HepG2 (cell line): ENCODE measurements around the gene MARCHF11. TPM values are rescaled to one million over a fixed set of nuclear protein-coding genes. Genes with fewer than 3 reads are reported as not detected.

Experiments used
- BORCS8-MEF2B ChIP-seq: sonication (generic); formaldehyde crosslinking; IDR thresholded peaks from 2 replicates; pipeline ENCODE4 v1.8.0; 2022; ENCODE audit warnings: mild to moderate bottlenecking, missing genetic modification reagents
- HNRNPH1 ChIP-seq: fragments of 200-400 bp; formaldehyde crosslinking; optimal IDR thresholded peaks from 2 replicates; pipeline ENCODE3; 2017; ENCODE audit warnings: mild to moderate bottlenecking, low read depth, low read length
- JUN ChIP-seq: sonication (generic); formaldehyde crosslinking; IDR thresholded peaks from 2 replicates; pipeline ENCODE4 v1.4.0; 2020; ENCODE audit warnings: mild to moderate bottlenecking, missing genetic modification reagents
- MIXL1 ChIP-seq: IDR thresholded peaks from 2 replicates; pipeline ENCODE4 v1.6.1; 2016
- NFIB ChIP-seq: sonication (generic); formaldehyde crosslinking; IDR thresholded peaks from 2 replicates; pipeline ENCODE4 v1.9.0; 2021; ENCODE audit warnings: missing genetic modification reagents, mild to moderate bottlenecking, borderline replicate concordance
- NR2F1 ChIP-seq, 2 experiments: fragments of 450-650 bp in 1 of 2; formaldehyde crosslinking in 1 of 2; IDR thresholded peaks; 2 replicates each; pipeline versions ENCODE4 v1.5.0 to v1.6.1; 2016 to 2020; ENCODE audit warnings: mild to moderate bottlenecking in 1 of 2, missing compliant biosample characterization in 1 of 2, missing genetic modification reagents in 1 of 2, moderate library complexity in 1 of 2
- PBX3 ChIP-seq: sonication (generic); formaldehyde crosslinking; IDR thresholded peaks from 2 replicates; pipeline ENCODE4 v1.8.1; 2023; ENCODE audit warnings: missing genetic modification reagents, inconsistent platforms, borderline replicate concordance
- PCBP1 ChIP-seq: fragments of 200-400 bp; formaldehyde crosslinking; IDR thresholded peaks from 2 replicates; pipeline ENCODE4 v1.6.1; 2017; ENCODE audit warnings: mild to moderate bottlenecking, low read depth, low read length, borderline replicate concordance
- SRY ChIP-seq: sonication (generic); formaldehyde crosslinking; IDR thresholded peaks from 2 replicates; pipeline ENCODE4 v1.8.0; 2022; ENCODE audit warnings: mild to moderate bottlenecking, missing genetic modification reagents
- ZBED4 ChIP-seq: sonication (generic); formaldehyde crosslinking; IDR thresholded peaks from 2 replicates; pipeline ENCODE4 v1.4.0; 2020; ENCODE audit warnings: missing genetic modification reagents, borderline replicate concordance
- ZFP90 ChIP-seq: sonication (generic); formaldehyde crosslinking; IDR thresholded peaks from 2 replicates; pipeline ENCODE4 v1.8.0; 2022; ENCODE audit warnings: missing genetic modification reagents, mild to moderate bottlenecking, inconsistent platforms, borderline replicate concordance
- ZFX ChIP-seq: sonication (generic); formaldehyde crosslinking; IDR thresholded peaks from 2 replicates; pipeline ENCODE4 v1.4.0; 2020; ENCODE audit warnings: mild to moderate bottlenecking, low read depth, missing genetic modification reagents, moderate library complexity
- ZNF251 ChIP-seq: sonication (generic); formaldehyde crosslinking; IDR thresholded peaks from 2 replicates; pipeline ENCODE4 v1.9.0; 2021; ENCODE audit warnings: mild to moderate bottlenecking, missing genetic modification reagents
- ZNF333 ChIP-seq: sonication (generic); formaldehyde crosslinking; IDR thresholded peaks from 2 replicates; pipeline ENCODE4 v1.4.0; 2020; ENCODE audit warnings: mild to moderate bottlenecking, missing genetic modification reagents, borderline replicate concordance
- ZNF430 ChIP-seq: sonication (generic); formaldehyde crosslinking; IDR thresholded peaks from 2 replicates; pipeline ENCODE4 v1.9.0; 2021; ENCODE audit warnings: mild to moderate bottlenecking, missing genetic modification reagents
- ZNF607 ChIP-seq: sonication (generic); formaldehyde crosslinking; IDR thresholded peaks from 2 replicates; pipeline ENCODE4 v1.5.1; 2020; ENCODE audit warnings: missing genetic modification reagents, mild to moderate bottlenecking, borderline replicate concordance
- ZNF773 ChIP-seq: sonication (generic); formaldehyde crosslinking; IDR thresholded peaks from 2 replicates; pipeline ENCODE4 v1.4.0; 2020; ENCODE audit warnings: missing genetic modification reagents, borderline replicate concordance
- ZNF775 ChIP-seq: sonication (generic); formaldehyde crosslinking; IDR thresholded peaks from 2 replicates; pipeline ENCODE4 v1.4.0; 2020; ENCODE audit warnings: missing genetic modification reagents, mild to moderate bottlenecking, moderate library complexity, borderline replicate concordance
- polyA plus RNA-seq, 8 experiments: library from polyadenylated mRNA; depleted of rRNA in 3 of 8; stranded (reverse) in 7 of 8; unstranded in 1 of 8; fragments of >200 nt; fragmentation: Illumina TruSeq in 4 of 8; extraction: Trizol in 4 of 8; gene quantifications; 2 replicates each; pipeline versions ENCODE4 v1.2.1 to v1.2.3, GENCODE V29; 2011 to 2016; ENCODE audit warnings: low read depth in 4 of 8, missing spikeins in 1 of 8, mixed read lengths in 1 of 8; ENCODE audit not compliant: insufficient read depth in 1 of 8
- total RNA-seq, 5 experiments: library from RNA; depleted of rRNA; stranded (reverse); fragments of >200 nt; fragmentation: Illumina TruSeq; extraction: Trizol; gene quantifications; 2 replicates each; pipeline ENCODE4 v1.2.3, GENCODE V29; 2016; ENCODE audit warnings: low read depth in 1 of 5
- TF ChIP-seq, protein P1 (sequence below): sonication (generic); formaldehyde crosslinking; IDR thresholded peaks from 2 replicates; pipeline ENCODE4 v1.8.0; 2022; ENCODE audit warnings: missing genetic modification reagents, mild to moderate bottlenecking, borderline replicate concordance
- TF ChIP-seq, protein P2 (sequence below): IDR thresholded peaks from 2 replicates; pipeline ENCODE4 v1.6.1; 2018; ENCODE audit warnings: missing genetic modification reagents
- TF ChIP-seq, protein P3 (sequence below): sonication (generic); formaldehyde crosslinking; IDR thresholded peaks from 2 replicates; pipeline ENCODE4 v1.4.0; 2020; ENCODE audit warnings: mild to moderate bottlenecking, missing genetic modification reagents

Gene MARCHF11
- total and polyA plus RNA-seq, 2 of the 13 experiments (the other 11 are each of a cell fraction or from before 2014, with no cell fraction given), result not detected

DNA sequence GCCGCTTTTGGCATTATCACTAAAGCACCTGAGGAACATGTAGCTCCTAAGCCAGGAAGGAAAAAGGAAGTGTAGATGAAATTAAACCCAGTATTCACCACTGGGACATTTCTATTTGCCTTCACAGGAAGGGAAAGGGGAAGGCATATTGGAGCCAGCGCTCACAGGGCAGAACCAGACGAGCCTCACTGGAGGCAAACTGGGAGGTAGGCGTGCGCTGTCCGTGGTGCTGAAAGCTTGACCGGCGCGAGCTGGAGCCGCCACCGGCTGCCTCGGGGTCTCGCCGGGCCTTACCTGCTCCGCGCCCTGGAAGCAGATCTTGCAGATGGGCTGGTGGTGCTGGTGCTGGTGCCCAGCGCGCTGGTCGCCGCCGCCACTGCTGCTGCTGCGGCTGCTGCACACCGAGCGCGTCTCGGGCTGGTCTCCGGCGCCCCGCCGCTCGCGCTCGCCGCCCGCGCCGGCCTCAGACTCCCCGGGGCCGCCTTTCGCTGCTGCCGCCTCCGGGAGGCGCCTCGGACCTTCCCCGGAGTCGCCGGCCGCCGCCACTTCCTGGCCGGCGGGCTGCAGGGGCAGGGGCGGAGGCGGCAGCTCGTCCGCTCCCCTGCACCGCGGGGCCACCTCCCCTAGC is 732 bp downstream of the MARCHF11 start (continued):
- TF ChIP-seq MIXL1 (CRISPR knock-in tag) (0 out of 2 replicates have a peak, but pooled peaks have one; percentile 27), ZNF607 (CRISPR knock-in tag) (no peak), ZBED4 (0 out of 2 replicates have a peak, but pooled peaks have one; percentile 42), SRY (CRISPR knock-in tag) (peak; percentile 72; the same call in 1 of the 2 replicates), HNRNPH1 (no peak), JUN (CRISPR knock-in tag) (no peak), NFIB (CRISPR knock-in tag) (no peak), ZNF430 (CRISPR knock-in tag) (peak; percentile 24; the same call in 1 of the 2 replicates), ZNF775 (CRISPR knock-in tag) (no peak), PBX3 (CRISPR knock-in tag) (no peak), ZNF251 (no peak), PCBP1 (no peak), ZFP90 (no peak), NR2F1 (CRISPR knock-in tag; IDR thresholded peaks at IDR 0.05) (no peak), BORCS8-MEF2B (CRISPR knock-in tag) (peak; percentile 69), ZNF773 (CRISPR knock-in tag) (peak; percentile 61; the same call in 1 of the 2 replicates), ZFX (no peak), ZNF333 (no peak)
- TF ChIP-seq, protein P1, sequence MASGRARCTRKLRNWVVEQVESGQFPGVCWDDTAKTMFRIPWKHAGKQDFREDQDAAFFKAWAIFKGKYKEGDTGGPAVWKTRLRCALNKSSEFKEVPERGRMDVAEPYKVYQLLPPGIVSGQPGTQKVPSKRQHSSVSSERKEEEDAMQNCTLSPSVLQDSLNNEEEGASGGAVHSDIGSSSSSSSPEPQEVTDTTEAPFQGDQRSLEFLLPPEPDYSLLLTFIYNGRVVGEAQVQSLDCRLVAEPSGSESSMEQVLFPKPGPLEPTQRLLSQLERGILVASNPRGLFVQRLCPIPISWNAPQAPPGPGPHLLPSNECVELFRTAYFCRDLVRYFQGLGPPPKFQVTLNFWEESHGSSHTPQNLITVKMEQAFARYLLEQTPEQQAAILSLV (CRISPR knock-in tag), result no peak
- TF ChIP-seq, protein P2, sequence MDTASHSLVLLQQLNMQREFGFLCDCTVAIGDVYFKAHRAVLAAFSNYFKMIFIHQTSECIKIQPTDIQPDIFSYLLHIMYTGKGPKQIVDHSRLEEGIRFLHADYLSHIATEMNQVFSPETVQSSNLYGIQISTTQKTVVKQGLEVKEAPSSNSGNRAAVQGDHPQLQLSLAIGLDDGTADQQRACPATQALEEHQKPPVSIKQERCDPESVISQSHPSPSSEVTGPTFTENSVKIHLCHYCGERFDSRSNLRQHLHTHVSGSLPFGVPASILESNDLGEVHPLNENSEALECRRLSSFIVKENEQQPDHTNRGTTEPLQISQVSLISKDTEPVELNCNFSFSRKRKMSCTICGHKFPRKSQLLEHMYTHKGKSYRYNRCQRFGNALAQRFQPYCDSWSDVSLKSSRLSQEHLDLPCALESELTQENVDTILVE (CRISPR knock-in tag), result 0 out of 2 replicates have a peak, but pooled peaks have one; percentile 49
- TF ChIP-seq, protein P3, sequence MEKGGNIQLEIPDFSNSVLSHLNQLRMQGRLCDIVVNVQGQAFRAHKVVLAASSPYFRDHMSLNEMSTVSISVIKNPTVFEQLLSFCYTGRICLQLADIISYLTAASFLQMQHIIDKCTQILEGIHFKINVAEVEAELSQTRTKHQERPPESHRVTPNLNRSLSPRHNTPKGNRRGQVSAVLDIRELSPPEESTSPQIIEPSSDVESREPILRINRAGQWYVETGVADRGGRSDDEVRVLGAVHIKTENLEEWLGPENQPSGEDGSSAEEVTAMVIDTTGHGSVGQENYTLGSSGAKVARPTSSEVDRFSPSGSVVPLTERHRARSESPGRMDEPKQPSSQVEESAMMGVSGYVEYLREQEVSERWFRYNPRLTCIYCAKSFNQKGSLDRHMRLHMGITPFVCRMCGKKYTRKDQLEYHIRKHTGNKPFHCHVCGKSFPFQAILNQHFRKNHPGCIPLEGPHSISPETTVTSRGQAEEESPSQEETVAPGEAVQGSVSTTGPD (CRISPR knock-in tag), result no peak
